GM18505 (cell line): Measurements from ENCODE around the gene HOXB6.

Experiments used
- ATAC-seq: cut with Tn5 transposase; IDR thresholded peaks from one replicate; pipeline ENCODE4 v1.9.1; 2021; ENCODE audit not compliant: unreplicated experiment
- POLR2A ChIP-seq: IDR thresholded peaks from 4 replicates; pipeline ENCODE4 v1.6.1; 2011; ENCODE audit warnings: borderline replicate concordance; ENCODE audit not compliant: insufficient read depth, insufficient read length; ENCODE audit errors: extremely low read depth

HOXB6 gene

DNA sequence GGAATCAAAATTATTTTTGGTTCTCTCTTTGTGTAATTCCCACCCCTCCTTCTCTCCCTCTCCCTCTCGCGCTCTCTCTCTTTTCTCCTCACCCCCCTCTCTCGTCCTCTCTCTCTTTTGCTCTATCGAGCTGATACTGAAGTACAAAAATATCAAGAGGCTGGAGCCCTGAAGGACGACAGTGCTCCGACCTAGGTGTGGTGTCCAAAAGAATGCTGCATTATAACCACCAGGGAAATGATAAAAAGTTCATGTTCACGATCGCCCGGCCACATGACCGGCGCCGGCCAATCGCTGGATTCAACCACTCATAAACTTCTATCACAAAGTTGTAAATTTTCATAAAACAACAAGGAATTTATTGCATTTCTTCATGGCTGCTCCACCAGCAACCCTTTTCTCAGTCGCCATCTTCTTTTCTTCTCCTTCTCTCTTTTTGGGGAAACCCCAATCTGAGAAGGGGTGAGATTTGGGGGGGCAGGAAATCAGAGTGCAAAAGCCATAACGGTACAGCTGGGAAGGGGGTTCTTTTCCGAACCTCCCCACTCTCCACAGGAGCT, at the start of gene HOXB6:
Gene HOXB6 (minus strand): TSS at position 217 of the 560 bp plus-strand sequence. CDS start 6,836 bp downstream, outside the sequence.
- ATAC-seq, result no peak
- no peak for TF ChIP-seq POLR2A

DNA sequence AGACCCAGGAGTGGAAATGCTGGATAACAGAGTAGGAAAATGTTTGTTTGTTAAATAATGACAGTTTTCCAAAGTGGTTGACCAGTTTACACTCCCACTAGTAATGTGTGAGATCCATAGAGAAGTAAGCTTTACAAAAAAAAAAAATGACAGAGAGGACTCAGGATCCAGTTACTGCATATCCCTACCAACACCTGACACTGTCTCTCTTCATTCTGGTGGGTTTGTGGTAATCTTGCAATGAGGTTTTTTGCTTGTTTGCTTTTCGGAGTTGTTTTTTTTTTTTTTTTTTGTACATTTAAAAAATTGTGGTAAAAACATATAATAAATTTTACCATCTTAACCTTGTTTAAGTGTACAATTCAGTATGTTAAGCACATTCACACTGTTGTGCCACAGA, 45.0 kb upstream of the HOXB6 start:
- TF ChIP-seq POLR2A, result no peak
- no peak for ATAC-seq

DNA sequence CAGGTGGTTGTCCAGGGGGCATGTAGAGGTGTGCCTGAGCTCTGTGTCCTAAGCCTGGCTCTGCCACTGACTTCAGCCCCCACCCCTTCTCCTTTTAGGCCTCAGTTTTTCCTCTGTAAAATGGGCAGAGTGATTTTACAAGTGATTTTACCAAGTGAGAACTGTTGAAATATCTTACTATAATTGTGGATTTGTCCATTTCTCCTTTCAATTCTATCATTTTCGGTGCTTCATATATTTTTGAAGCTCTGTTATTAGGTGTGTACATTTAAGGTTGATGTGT, 43.1 kb upstream of the HOXB6 start:
- ATAC-seq, result no peak
- TF ChIP-seq POLR2A, result no peak

GRCh38 chr17:48647103-48647962, 42.5 kb upstream of the HOXB6 start:
- no peak for TF ChIP-seq POLR2A
- no peak for ATAC-seq

- no peak for TF ChIP-seq POLR2A
- no peak for ATAC-seq
These were observed 41.7 kb upstream of the HOXB6 start for GRCh38 chr17:48646183-48647102.

- ATAC-seq, result no peak
- no peak for TF ChIP-seq POLR2A
These were observed 40.9 kb upstream of the HOXB6 start for GRCh38 chr17:48645639-48646182.

GRCh38 chr17:48644910-48645557, 40.2 kb upstream of the HOXB6 start:
- no peak for TF ChIP-seq POLR2A
- ATAC-seq, result no peak

DNA sequence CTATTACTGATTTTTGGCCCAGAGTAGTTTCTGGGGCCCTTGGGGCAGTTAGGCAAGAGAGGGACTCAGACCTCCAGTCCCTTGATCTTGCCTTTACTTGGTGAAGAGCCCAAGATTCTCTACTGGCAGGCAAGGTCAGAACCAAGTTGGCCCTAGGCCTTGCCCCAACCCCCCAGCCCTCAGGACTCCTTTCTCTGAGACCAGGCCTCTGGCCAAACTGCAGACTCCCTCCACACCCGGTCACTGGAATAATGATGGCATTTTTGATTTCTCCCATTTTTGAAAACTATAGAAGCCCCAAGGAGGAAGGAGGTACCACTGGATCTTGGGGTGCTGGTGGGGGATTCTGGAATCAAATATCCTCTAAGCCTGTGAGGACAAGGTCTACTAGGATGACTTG, 39.4 kb upstream of the HOXB6 start:
- ATAC-seq, result no peak
- no peak for TF ChIP-seq POLR2A

DNA sequence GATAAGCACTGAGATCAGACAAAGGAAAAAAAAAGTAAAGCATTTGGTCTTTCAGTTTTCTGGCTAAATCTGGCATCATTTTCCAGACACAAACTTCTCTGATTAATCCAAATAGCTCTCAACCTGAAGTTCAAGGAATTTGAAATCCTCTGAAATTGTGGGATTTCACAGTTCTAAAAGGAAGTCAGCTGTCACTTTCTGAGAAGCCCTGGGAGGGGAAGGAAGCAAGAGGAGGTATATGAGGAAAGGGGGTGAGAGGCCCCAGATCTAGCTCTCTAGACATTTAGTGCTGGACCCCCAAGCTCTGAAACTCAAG, 38.9 kb upstream of the HOXB6 start:
- ATAC-seq, result no peak
- no peak for TF ChIP-seq POLR2A

GRCh38 chr17:48642843-48643696, 38.3 kb upstream of the HOXB6 start:
- ATAC-seq, result no peak
- no peak for TF ChIP-seq POLR2A

GRCh38 chr17:48642059-48642842, 37.5 kb upstream of the HOXB6 start:
- TF ChIP-seq POLR2A, result no peak
- ATAC-seq, result no peak
